ENCODE results near the gene NYAP1.

The NYAP1 gene

DNA sequence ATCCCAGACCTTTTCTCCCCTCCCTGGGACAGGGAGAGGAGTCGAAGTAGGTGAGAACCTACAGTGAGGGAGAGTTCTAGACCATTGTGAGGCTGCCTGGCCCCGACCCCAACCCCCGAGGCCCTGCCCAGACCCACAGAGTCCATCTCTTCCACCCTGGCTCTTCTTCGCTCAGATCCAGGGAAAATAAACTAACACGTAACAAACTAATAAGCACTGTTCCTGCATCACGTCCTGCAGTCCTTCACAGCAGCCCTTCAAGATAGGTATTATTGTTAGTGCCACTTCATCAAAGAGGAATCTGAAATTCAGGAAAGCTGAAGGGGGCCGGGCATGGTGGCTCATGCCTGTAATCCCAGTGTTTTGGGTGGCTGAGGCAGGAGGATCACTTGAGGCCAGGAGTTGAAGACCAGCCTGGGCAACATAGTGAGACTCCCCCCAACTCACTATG is 19.5 kb upstream of the NYAP1 start, which contains the start of gene SPACDR:
Gene SPACDR (minus strand): TSS at position 51 of the 451 bp plus-strand sequence. CDS start 235 bp downstream, outside the sequence.
- DNase-seq, result no peak

DNA sequence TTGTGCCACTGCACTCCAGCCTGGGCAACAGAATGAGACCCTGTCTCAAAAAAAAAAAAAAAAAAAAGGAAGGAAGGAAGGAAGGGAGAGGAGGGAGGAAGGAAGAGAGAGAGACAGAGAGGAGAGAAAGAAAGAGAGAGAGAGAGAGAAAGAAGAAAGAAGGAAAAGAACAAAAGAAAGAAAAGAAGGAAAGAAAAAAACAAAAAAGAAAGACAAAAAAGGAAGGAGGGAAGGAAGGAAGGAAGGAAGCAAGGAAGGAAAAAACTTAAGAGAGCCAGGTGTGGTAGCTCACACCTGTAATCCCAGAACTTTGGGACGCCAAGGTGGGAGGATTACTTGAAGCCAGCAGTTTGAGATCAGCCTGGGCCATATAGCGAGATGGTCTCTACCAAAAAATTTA is 18.9 kb upstream of the NYAP1 start:
- DNase-seq, result no peak

DNA sequence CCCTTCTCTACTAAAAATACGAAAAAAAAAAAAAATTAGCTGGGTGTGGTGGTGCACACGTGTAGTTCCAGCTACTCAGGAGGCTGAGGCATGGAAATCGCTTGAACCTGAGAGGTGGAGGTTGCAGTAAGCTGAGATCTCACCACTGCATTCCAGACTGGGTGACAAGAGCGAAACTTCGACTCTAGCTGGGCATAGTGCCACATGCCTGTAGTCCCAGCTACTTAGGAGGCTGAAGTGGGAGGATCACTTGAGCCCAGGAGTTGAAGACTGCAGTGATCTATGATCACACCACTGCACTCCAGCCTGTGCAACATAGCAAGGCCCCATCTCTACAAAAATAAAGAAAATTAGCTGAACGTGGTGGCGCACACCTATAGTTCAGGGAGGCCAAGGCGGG is 18.4 kb upstream of the NYAP1 start:
- DNase-seq, result no peak

DNA sequence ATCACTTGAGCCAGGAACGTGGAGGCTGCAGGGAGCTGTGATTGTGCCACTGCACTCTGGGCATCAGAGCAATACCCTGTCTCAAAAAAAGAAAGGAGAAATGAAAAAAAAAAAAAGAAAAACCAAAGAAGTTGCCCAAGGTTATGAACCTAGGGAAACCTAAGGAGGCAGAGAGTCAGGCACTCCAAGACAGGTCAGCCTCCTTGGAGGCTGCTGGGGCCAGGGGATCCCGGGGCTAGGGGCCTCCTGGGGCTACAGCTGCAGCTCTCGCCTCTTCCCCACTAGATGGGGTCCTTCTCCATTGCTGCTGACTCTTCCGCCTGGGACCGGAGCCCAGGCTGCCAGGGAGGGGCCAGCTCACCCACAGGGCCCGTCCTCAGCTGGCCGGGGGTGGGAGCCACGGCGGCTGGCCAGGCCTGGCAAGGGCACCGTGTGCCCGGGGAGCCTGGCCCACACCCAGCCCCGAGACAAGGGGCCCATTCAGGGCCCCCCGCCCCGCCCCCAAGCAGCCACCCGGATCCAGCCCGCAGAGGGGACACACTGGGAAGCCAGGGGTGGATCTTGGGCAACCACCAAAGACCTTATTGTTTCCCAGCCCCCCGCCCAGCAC is 17.9 kb upstream of the NYAP1 start:
- no peak for DNase-seq

DNA sequence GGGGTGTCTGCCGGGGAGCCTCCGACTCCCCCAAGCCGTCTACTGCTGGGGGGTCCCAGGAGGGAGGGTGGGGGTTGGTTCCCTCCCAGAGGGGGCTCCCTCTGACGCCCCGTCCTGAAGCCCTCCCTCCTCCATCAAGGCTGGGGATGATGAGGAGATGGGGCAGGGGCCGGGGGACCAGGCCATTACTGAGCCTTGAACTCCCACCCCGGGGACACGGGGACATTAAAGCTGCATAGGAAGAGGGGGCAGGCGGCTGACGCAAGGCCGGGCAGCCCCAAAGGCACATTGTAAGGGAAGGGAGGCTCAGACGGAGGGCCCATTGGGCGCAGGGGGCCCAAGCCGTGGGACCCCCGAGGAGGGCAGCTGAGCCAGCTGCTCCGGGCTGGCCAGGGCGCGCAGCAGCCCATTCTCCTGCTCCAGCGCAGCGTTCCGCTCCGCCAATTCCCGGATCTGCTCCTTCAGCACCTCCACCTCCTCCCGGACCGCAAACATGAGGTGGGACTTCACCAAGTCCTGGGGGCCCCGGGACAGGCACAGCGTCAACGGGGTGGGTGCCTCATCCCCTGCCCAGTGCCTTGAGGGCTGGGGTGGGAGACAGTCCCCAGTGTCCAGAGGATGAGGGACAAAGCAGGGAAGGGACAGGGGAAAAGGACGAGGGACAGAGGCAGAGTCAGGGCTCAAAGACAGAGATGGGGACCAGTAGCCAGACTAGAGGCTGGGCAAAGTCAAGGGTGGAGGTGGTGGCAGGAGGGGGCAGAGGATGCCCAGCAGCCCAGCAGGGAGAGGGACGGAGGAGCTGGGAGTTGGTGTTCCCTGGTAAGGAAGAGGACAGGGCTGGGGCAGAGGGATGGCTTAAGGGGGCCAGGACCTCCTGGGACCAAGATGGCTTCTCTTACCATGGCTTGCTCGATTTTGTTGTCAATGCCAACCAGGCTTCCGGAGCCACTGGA is 16.8 kb upstream of the NYAP1 start:
- DNase-seq, result no peak

DNA sequence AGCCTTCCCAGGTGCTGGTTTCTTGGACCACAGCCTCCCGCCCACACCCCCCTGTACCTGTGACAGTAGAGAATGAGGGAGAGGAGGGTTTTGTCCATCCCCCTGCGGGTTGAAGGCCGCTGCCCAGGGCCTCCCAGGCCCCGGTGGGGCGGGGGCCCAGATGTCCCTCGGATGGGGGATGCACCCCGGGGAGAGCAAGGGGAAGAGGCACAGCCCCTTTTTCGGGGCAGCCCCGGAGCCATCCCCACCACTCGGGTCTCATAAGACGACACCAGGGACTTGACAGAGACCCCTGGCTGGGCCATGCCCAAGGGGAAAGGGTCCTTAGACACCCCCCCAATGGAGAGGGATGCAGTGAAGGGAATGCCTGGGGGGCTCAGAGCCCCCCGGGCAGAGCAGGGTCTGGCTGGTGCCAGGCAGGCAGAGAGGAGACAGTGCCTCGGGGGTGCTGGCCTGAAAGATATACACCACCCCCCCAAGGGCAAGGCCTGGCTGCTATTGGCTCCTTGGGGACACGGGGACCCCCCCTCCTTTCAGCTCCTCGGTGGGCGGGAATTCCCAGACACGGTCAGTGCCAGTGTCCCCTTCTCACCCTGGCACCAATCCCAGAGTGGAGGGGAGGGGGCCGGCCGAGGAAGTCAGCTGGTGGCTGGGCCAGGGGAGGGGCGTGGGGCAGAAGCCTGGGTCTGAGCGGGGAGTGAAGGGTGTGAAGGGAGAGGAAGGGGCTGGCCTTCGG is 15.9 kb upstream of the NYAP1 start:
- no peak for DNase-seq

DNA sequence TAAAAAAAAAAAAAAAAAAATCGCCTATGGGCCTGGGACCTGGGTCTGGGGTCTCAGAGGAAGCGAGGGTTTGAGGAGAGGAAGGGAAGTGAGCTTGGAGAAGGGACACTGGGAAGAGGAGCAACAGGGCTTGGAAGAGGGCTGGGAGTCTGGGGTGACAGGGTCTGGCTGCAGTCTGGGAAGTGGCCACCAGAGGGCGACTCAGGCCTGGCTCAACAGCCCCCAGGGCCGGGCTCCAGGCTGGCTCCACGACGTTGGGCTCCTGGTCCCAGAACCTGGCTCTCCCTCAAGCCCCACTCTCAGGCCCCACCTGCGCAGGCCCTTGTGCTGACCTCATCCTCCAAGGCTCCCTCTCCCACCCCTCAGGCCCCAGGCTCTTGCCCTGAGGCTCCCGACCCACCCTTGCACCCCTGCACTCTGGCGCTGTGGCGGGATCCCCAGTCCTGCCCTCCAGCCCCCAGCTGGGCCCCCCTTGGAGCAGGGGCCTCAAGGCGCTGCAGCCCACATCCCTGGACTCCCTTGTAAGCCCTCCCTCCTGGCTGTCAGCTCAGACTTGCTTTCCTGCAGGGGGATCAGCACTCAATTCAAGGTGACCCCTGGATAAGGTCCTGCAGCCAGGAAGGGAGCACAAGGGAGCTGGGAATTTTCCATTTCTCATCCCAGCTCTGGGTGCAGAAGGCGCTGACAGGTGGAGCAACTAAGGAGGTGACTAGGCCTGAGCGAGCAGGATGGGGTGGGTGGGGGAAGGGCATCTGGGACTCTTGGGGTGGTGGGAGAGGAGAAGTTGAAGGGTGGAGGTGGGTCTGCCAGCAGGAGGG is 14.3 kb upstream of the NYAP1 start:
- peak; percentile 96 for DNase-seq

DNA sequence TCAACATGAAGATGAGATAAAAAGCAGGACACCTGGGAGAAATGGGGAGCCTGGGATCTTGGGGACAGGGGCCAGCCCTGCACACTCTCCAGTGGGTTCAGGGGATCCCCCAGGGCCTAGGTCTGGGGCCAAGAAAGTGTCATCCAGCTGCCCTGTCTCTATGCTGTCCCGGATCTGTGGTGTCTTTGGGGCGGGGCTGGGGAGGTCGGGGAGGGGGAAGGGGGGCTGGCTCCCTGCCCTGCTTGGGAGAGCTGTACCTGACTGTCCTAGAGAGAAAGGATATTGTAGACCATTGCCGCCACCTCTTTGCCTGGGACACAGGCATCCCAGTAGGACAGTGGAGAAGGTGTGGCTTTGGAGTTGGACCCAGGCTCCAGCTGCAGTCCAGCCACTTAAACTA is 12.7 kb upstream of the NYAP1 start:
- DNase-seq, result no peak

DNA sequence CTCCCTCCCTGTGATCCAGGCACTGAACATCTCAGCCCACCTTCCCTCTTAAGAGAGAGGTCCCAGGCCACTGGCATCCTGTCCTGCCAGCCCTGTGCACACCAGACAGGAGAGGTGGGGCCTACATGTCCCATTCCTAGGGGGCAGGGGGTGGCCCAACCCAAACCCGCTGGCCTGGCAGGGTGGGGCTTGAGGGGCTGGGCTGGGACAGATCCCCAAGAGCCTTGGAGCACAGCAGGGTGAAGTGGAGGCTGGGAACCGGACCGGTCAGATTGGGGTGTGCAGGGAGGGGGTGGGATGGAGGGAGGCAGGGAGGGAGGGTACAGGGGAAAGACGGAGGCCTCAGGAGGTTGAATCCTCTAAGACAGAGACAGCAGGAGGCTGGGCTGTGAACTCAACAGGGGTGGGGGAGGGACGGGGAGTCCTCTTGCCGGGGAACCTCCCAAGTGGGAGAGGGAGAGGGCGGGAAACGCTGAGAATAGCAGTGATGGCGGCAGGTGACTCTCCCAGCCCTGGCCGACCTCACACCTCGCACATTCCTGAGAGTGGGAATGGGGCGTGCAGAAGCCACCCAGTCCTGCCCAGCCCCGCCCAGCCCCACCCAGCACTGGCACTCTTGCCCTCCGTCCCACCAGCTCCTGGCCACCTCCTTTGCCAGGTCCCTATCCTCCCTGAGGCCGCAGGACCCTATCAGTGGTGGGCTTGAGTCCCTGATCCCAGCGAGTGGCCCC is 11.4 kb upstream of the NYAP1 start:
- DNase-seq, result no peak

DNA sequence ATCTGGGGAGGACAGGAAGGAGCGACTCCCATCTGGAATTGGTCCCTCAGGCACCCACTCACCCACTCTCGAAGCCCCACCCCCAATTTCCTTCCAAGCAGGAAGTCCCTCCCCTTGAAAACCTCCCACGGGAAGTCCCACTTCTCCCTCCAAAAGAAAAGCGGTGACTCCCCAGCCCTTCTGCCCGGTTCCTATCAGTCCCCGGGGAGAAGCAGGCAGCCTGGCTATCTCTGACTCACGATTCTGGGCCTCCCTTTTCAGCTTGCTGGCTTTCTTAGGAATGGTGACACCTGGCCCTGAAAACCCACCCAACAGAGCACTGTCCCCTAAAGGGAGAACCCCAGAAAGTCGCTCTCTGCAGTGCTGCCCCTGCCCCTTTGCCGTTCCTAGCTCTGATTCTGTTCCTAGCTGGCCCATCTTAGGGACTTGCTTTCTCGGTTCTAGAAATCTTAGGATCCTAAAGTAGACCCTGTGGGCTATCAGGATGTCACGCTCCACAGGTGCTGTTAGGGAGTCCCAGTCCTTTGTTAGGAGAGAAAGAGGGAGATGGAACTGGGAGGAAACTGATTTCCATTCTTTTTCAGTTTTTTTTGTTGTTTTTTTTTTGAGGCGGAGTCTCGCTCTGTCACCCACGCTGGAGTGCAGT is 10.8 kb upstream of the NYAP1 start:
- no peak for DNase-seq

DNA sequence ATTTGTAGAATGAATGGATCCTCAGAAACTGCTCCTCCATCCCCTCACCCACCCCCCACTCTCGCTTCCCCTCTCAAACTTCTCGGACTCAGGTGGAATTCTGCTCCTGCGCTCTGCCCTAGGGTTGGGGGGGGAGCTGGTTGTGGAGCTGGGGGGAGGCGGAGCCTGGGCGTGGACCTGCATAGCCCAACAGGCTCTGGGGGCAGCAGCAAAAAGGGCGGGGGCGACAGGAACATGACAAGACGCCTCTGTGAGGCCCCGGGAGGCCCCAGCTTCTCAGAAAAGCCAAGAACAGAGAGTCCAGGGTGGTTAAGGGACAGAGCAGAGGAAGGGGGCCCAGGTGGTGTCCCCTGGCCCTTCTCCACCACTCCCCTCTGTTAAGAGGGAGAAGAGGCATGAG is 8.2 kb upstream of the NYAP1 start:
- DNase-seq, result peak; percentile 60

DNA sequence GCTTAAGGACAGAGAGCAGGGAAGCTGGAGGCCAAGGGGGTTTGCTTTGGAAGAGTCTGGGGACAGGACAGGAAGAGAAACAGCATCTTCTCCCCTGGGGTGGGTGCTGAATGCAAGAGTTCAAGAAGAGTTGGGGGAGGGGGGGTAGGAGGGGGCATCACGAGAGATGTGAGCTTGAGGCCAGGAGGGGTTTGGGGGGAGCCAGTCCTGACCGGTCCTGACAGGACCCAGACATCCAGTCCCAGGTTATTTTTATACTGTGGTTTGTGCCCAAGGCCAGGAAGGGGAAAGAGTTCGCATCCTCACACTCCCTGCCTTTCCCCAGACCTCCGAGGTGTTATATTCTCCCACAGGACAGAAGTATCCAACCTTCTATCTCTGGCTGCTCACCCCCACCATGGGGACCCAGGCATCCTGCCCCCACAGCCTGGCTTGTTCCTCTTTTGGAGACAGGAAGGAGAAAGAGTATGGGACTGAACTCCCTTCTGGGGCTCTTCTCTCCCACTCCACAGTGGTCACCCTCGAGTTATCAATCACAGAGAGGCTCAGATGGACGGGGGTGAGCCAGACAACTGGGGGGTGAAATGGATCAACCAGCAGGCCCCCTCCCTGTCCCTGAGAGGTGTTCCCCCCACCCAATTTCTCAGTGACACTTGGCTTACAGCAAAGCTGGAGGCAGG is 7.5 kb upstream of the NYAP1 start:
- DNase-seq, result no peak

DNA sequence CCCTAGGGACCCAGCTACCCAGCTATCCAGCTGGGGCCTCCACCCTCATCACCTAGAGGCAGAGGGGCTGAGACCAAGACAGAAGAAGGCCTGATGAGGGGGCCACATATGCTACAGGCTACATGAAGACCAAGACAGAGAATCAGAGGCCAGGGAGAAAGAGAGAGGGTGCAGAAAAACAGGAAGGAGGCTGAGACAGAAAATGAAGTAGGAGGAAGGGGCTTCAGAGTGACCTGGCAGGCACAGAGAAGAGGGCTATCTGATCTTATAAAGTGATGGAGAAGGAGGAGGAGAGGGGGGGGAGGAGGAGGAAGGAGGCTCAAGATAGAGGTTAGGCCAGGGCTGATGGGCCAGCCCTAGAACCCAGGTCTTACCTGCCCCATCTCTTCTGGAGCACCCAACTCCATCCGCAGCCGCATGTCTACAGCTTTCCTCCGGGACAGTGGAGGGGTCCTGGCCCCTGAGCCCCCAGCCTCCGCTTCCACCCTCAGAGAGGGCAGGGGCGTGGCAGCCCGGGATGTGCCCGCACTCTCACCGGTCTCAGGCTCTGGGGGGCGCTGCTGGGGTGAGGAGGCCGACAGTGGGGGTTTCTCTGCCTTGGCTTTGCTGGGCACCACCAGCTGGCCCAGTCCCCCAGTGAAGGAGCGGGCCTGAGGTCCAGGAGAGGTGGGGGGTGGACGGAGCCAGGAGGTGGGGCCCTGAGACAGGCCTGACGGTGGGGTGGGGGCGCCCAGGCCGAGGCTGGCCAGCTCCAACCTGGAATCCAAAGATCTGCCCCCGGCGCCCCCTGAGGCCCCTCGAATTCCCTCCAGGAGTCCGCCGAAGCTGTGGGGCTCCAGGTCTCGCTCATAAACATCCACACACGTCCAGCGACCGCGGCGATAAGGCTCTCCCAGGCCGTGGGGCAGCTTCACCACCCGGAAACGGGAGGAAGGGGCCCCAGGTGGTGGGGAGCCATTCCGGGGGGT is 6.5 kb upstream of the NYAP1 start:
- peak; percentile 79 for DNase-seq

DNA sequence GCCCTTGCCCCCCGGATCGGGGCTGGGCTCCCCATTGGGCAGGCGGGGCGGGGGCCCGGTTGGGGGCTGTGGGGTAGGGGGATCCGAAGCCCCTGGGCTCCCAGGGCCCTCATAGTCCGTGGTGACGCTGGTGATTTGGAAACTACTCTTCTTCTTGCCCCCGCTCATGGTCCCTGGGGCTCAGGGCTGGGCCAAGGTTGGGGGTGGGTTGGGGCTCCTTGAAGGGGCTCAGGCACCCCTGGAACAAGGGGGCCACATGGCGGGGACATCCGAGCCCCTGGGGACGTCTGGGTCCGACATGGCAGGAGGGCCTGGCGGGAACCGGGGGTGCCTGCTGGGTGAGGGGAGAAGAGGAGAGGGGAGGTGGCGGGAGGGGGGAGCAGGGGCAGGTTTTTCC is 5.9 kb upstream of the NYAP1 start:
- DNase-seq, result peak; percentile 42

DNA sequence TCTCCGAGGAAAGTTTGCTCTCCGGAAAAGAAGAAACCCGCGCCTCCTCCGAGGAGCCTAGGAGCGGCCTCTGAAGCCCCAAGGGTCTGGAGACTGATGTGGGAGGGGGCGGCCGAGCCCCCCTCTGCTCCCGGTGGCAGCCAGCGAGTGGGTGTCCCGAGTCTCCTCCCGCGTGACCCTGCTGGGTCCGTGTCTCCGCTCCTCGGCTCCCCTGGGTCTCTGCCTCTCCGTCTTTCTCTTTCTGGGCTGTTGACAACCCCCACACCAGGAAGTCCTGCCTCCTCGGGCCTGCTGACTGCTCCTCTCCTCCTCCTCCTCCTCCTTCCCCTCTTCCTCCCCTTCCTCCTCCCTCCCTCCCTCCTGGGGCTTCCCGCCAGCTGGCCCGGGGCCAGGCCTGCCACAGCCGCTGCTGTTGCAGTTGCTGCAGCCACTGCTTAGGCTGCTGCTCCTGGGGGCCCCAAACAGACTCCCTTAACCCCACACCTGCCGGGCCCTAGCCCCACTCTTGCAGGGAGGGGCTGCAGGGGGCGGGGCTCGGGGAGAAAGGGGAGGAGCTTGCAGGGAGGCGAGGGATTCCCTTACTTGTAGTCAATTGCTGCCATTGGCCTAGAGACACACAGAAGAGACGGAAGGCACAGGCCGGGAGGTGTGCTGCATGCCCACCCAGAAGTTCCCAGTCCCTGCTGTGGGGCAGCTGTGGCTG is 4.6 kb upstream of the NYAP1 start, which contains the start of gene TSC22D4:
Gene TSC22D4 (minus strand): TSS at position 257 of the 703 bp plus-strand sequence. CDS start 1,176 bp downstream, outside the sequence.
- peak; percentile 95 for DNase-seq

DNA sequence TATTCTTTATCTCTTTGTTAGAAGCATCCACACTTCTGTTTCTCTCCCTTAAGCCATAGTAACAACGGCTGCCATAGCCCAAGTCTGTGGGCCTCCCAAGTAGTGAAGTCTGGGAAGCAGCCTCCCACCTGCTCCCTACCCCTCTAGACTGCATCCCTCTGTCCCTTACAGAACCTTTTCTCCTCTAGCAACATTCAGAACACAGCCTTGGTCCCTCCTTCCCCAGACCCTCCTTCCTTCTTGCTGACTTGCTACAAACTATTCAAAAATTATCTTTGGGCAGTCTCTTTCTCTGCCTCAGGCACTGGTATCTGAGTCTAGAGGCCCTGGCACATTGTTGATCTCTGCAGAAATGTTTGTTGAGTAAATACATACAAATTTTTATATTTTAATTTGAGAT is 2.3 kb upstream of the NYAP1 start:
- no peak for DNase-seq

DNA sequence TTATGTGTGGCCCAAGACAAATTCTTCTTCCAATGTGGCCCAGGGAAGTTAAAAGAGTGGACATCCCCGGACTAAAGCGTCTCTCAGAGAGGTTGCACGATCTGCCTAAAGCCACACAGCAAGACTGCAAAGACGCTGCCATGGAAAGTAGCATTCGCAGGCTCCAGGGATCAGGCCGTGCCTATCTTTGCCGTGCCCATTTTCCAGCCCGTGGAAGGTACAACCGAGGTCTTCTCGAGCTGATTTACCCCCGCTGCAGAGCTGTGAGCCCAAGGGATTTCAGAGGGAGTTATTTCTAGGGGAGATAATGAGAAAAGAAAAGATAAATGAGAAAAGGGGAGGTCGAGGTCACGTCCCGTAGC is 1.0 kb upstream of the NYAP1 start:
- no peak for DNase-seq

DNA sequence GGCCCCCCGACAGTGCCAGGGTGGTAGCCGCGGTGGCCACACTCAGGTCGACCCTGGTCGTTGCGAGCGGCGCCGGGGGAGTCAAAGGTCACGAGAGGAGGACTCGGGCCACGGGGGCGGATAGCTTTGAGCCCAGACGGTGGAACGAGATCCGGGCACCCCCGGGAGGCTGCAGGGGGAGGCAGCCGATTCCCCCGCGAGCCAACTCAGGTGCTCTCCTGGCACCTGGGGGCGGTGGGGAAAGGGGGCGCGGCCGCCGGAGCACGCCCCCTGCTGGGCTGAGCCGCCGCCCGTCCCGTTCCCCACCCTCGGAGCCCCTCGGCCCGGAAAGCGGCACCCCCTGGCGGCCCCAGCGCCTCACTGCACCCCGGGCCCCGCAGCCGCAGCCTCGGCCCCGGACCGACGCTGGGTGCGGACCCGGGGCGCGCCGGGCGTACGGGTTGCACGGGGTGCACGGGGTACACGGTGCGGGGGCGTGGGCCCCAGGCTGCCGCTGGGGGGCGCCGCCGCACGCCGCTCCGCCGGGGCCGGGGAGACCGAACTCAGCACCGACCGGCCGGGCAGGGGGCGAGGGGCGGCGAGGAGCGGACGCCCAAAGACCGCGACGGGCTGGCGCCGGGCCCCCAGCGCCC is 521 bp upstream of the NYAP1 start:
- DNase-seq, result peak; percentile 93
